Spleen (tissue), 7 donors: Measurements from ENCODE around the gene PNMA6F.

Source experiments
- CTCF ChIP-seq, 11 experiments: fragments of 200-600 bp in 7 of 11; fragments of 450-650 bp in 4 of 11; sonication (generic) in 4 of 11; IDR thresholded peaks in 8 of 11; conservative IDR thresholded peaks in 3 of 11; 1 replicate in 7 of 11; 2 replicates in 4 of 11; pipeline versions ENCODE4 v1.4.0 to v1.8.0; 2016 to 2021; ENCODE audit warnings: antibody characterized with exemption in 11 of 11, inconsistent platforms in 4 of 11, mild to moderate bottlenecking in 1 of 11
- POLR2A ChIP-seq, 3 donors: fragments of 450-650 bp; IDR thresholded peaks; one replicate each; pipeline ENCODE4 v1.5.1; 2017; ENCODE audit warnings: antibody characterized with exemption in 3 of 3, mild to moderate bottlenecking in 1 of 3
- donor health status: DM: no; HTN: no; CAD: no; lungs with moderate emphysema.
- donor health status: DM: no; HTN: no; CAD: no.
- donor health status: DM: no; HTN: no; CAD: no.

- TF ChIP-seq POLR2A (IDR thresholded peaks at IDR 0.05): no peak
- no peak for TF ChIP-seq CTCF (IDR thresholded peaks at IDR 0.05 in 8 of 11, conservative IDR thresholded peaks at IDR 0.05 in 3 of 11)
Observed at GRCh38 chrX:153347530-153347929, 26.0 kb upstream of the PNMA6F start.
